ENCODE data around the gene GRM8.

GRM8 gene

GRCh38 chr7:126819197-126819484 lies 433.6 kb downstream of the GRM8 start (continued):
- TF ChIP-seq TSHZ2 (CRISPR knock-in tag; IDR thresholded peaks at IDR 0.05) (no peak), TCF4 (CRISPR knock-in tag; IDR thresholded peaks at IDR 0.05; ENCODE audit: borderline replicate concordance) (no peak), ESRRG (CRISPR knock-in tag; IDR thresholded peaks at IDR 0.05) (no peak)

DNA sequence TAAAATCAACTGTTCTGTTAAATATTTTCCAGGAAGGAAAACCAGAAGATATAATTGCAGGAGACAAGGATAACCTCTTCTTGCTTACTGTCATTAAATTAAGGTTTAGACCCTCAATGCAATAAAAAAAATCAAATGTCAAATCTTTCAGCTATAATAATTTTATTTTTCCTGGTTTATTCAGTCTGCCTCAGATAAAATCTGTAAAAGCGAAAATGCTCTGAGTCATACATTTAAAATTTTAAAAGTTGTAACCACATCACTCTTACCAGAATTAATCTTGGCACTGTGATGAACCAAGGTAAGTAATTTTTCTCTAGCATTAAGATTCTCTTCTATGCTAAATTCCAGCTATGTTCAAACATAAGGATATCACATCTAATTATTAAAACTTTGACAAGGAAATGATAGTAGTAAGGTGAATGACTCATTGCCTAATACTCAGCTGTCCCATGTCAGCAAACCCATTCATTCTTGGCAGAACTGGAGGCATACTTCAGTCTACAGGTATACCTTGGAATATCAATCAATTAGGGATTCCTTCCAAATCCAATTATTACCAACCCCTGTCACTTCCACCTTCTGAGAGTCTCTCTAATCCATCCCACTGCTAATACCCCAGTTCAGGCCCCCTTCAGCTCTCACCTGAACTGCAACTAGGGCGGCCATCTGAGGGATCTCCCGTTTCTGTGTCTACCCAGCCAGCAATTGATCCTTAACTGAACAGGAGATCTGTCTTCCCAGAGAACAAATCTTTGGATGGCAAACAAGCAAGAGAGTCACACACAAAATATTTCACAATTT lies 434.1 kb downstream of the GRM8 start:
- no peak for ATAC-seq
- TF ChIP-seq PPARA (CRISPR knock-in tag; IDR thresholded peaks at IDR 0.05; ENCODE audit: borderline replicate concordance) (no peak), ZNF70 (CRISPR knock-in tag; IDR thresholded peaks at IDR 0.05) (no peak), OSR1 (CRISPR knock-in tag; IDR thresholded peaks at IDR 0.05) (no peak), GLIS3 (CRISPR knock-in tag; IDR thresholded peaks at IDR 0.05) (peak; percentile 61; the same call in 1 of the 2 replicates), SNAI2 (CRISPR knock-in tag; IDR thresholded peaks at IDR 0.05) (no peak), PATZ1 (CRISPR knock-in tag; IDR thresholded peaks at IDR 0.05; ENCODE audit: borderline replicate concordance) (no peak; the same call in 1 of the 2 replicates), TCF4 (CRISPR knock-in tag; IDR thresholded peaks at IDR 0.05; ENCODE audit: borderline replicate concordance) (no peak; the same call in 1 of the 2 replicates), ISL1 (CRISPR knock-in tag; IDR thresholded peaks at IDR 0.05) (peak; percentile 99)

- ATAC-seq: no peak
Observed at GRCh38 chr7:126809188-126809587, 443.6 kb downstream of the GRM8 start.

More at GRCh38 chr7:126809188-126809587, 443.6 kb downstream of the GRM8 start:
- TF ChIP-seq CSDC2 (CRISPR knock-in tag; IDR thresholded peaks at IDR 0.05) (no peak), CREB5 (CRISPR knock-in tag; IDR thresholded peaks at IDR 0.05; ENCODE audit: low read depth) (no peak), ZNF70 (CRISPR knock-in tag; IDR thresholded peaks at IDR 0.05) (no peak), POU6F1 (CRISPR knock-in tag; IDR thresholded peaks at IDR 0.05; ENCODE audit: borderline replicate concordance, low read depth) (no peak), OSR1 (CRISPR knock-in tag; IDR thresholded peaks at IDR 0.05) (no peak), ARNTL (CRISPR knock-in tag; IDR thresholded peaks at IDR 0.05; ENCODE audit: borderline replicate concordance, low read depth) (no peak), BACH2 (CRISPR knock-in tag; IDR thresholded peaks at IDR 0.05; ENCODE audit: borderline replicate concordance) (no peak), PPARA (CRISPR knock-in tag; IDR thresholded peaks at IDR 0.05; ENCODE audit: borderline replicate concordance) (no peak), ZC3H10 (CRISPR knock-in tag; IDR thresholded peaks at IDR 0.05) (no peak), SNAI2 (CRISPR knock-in tag; IDR thresholded peaks at IDR 0.05) (no peak), ZFP30 (CRISPR knock-in tag; IDR thresholded peaks at IDR 0.05) (no peak), GLIS3 (CRISPR knock-in tag; IDR thresholded peaks at IDR 0.05) (no peak), TSHZ2 (CRISPR knock-in tag; IDR thresholded peaks at IDR 0.05) (no peak), TCF4 (CRISPR knock-in tag; IDR thresholded peaks at IDR 0.05; ENCODE audit: borderline replicate concordance) (no peak)
